Effector CD8-positive, alpha-beta T cell (primary cell): ENCODE results near the gene MEX3C.

Source experiments
- DNase-seq: peaks from one replicate; lab custom pipeline; 2025; lab: John Stamatoyannopoulos, UW

MEX3C gene

GRCh38 chr18:51191128-51191717 lies 6.3 kb downstream of the MEX3C start:
- DNase-seq: no peak

- no peak for DNase-seq
These were observed 7.5 kb downstream of the MEX3C start for GRCh38 chr18:51190000-51190399.

- DNase-seq: no peak
These were observed 9.3 kb downstream of the MEX3C start for GRCh38 chr18:51188024-51188701.

- no peak for DNase-seq
These were observed 12.4 kb downstream of the MEX3C start for GRCh38 chr18:51185075-51185474.

GRCh38 chr18:51184091-51184457 lies 13.4 kb downstream of the MEX3C start:
- no peak for DNase-seq

- DNase-seq: no peak
These were observed 13.9 kb downstream of the MEX3C start for GRCh38 chr18:51183372-51184090.

GRCh38 chr18:51182824-51183223 lies 14.7 kb downstream of the MEX3C start:
- no peak for DNase-seq

GRCh38 chr18:51171625-51172259 lies 25.7 kb downstream of the MEX3C start:
- no peak for DNase-seq

GRCh38 chr18:51171223-51171622 lies 26.3 kb downstream of the MEX3C start:
- no peak for DNase-seq

GRCh38 chr18:51170664-51171063 lies 26.8 kb downstream of the MEX3C start:
- DNase-seq: no peak

- no peak for DNase-seq
These were observed 27.8 kb downstream of the MEX3C start for GRCh38 chr18:51169731-51170130.

GRCh38 chr18:51168960-51169662 lies 28.4 kb downstream of the MEX3C start:
- no peak for DNase-seq

- DNase-seq: no peak
These were observed 29.3 kb downstream of the MEX3C start for GRCh38 chr18:51168026-51168742.

- no peak for DNase-seq
These were observed 32.2 kb downstream of the MEX3C start for GRCh38 chr18:51165296-51165695.

- DNase-seq: no peak
These were observed 32.7 kb downstream of the MEX3C start for GRCh38 chr18:51164761-51165281.

- DNase-seq: no peak
These were observed 33.1 kb downstream of the MEX3C start for GRCh38 chr18:51164342-51164741.

GRCh38 chr18:51163543-51163942 lies 33.9 kb downstream of the MEX3C start:
- no peak for DNase-seq

GRCh38 chr18:51162617-51163016 lies 34.9 kb downstream of the MEX3C start:
- DNase-seq: no peak

GRCh38 chr18:51160646-51161045 lies 36.8 kb downstream of the MEX3C start:
- DNase-seq: no peak

GRCh38 chr18:51157215-51157614 lies 40.3 kb downstream of the MEX3C start:
- DNase-seq: no peak

GRCh38 chr18:51154431-51155063 lies 42.9 kb downstream of the MEX3C start:
- DNase-seq: no peak
